HepG2 (cell line): ENCODE data around the gene NSFL1C. TPM values are rescaled to one million over a fixed set of nuclear protein-coding genes. Genes with fewer than 3 reads are reported as not detected.

ENCODE experiments used
- CEBPG ChIP-seq: IDR thresholded peaks from 2 replicates; pipeline ENCODE4 v1.6.1; 2016
- ELF3 ChIP-seq: IDR thresholded peaks from 2 replicates; pipeline ENCODE4 v1.6.1; 2016; ENCODE audit warnings: missing genetic modification reagents, missing compliant biosample characterization
- FOXK2 ChIP-seq: fragments of 450-650 bp; IDR thresholded peaks from 2 replicates; pipeline ENCODE4 v1.6.1; 2016
- GATAD1 ChIP-seq: IDR thresholded peaks from 2 replicates; pipeline ENCODE4 v1.6.1; 2016; ENCODE audit warnings: missing genetic modification reagents, missing compliant biosample characterization
- KDM3A ChIP-seq: IDR thresholded peaks from 2 replicates; pipeline ENCODE4 v1.6.1; 2018; ENCODE audit warnings: low read depth, missing compliant biosample characterization
- LCORL ChIP-seq, 2 experiments: fragments of 450-650 bp in 1 of 2; sonication (generic) in 1 of 2; formaldehyde crosslinking in 1 of 2; IDR thresholded peaks; 2 replicates each; pipeline versions ENCODE4 v1.5.0 to v1.6.1; 2017 to 2020; ENCODE audit warnings: antibody characterized with exemption in 1 of 2, missing genetic modification reagents in 1 of 2
- MXD1 ChIP-seq: sonication (generic); formaldehyde crosslinking; IDR thresholded peaks from 2 replicates; pipeline ENCODE4 v1.4.0; 2020; ENCODE audit warnings: mild to moderate bottlenecking, missing genetic modification reagents
- NR2F6 ChIP-seq, 2 experiments: IDR thresholded peaks; 2 replicates each; pipeline ENCODE4 v1.6.1; 2016; ENCODE audit warnings: antibody characterized with exemption in 1 of 2, mild to moderate bottlenecking in 1 of 2
- ZBTB38 ChIP-seq: sonication (generic); formaldehyde crosslinking; IDR thresholded peaks from 2 replicates; pipeline ENCODE4 v1.5.1; 2020; ENCODE audit warnings: mild to moderate bottlenecking, missing genetic modification reagents
- ZNF10 ChIP-seq: sonication (generic); formaldehyde crosslinking; IDR thresholded peaks from 2 replicates; pipeline ENCODE4 v1.4.0; 2020; ENCODE audit warnings: mild to moderate bottlenecking, low read depth, missing genetic modification reagents, borderline replicate concordance
- ZNF501 ChIP-seq: sonication (generic); formaldehyde crosslinking; IDR thresholded peaks from 2 replicates; pipeline ENCODE4 v1.5.1; 2020; ENCODE audit warnings: mild to moderate bottlenecking, moderate library complexity, missing genetic modification reagents
- ZNF709 ChIP-seq: sonication (generic); formaldehyde crosslinking; IDR thresholded peaks from 2 replicates; pipeline ENCODE4 v1.5.0; 2020; ENCODE audit warnings: mild to moderate bottlenecking, missing genetic modification reagents
- ZNF788 ChIP-seq: sonication (generic); formaldehyde crosslinking; IDR thresholded peaks from 2 replicates; pipeline ENCODE4 v1.5.0; 2020; ENCODE audit warnings: mild to moderate bottlenecking, missing genetic modification reagents, borderline replicate concordance
- polyA plus RNA-seq, 8 experiments: library from polyadenylated mRNA; depleted of rRNA in 3 of 8; stranded (reverse) in 7 of 8; unstranded in 1 of 8; fragments of >200 nt; fragmentation: Illumina TruSeq in 4 of 8; extraction: Trizol in 4 of 8; gene quantifications; 2 replicates each; pipeline versions ENCODE4 v1.2.1 to v1.2.3, GENCODE V29; 2011 to 2016; ENCODE audit warnings: low read depth in 4 of 8, missing spikeins in 1 of 8, mixed read lengths in 1 of 8; ENCODE audit not compliant: insufficient read depth in 1 of 8
- total RNA-seq, 5 experiments: library from RNA; depleted of rRNA; stranded (reverse); fragments of >200 nt; fragmentation: Illumina TruSeq; extraction: Trizol; gene quantifications; 2 replicates each; pipeline ENCODE4 v1.2.3, GENCODE V29; 2016; ENCODE audit warnings: low read depth in 1 of 5
- TF ChIP-seq, protein P1 (sequence below): sonication (generic); formaldehyde crosslinking; IDR thresholded peaks from 2 replicates; pipeline ENCODE4 v1.4.0; 2020; ENCODE audit warnings: missing genetic modification reagents, mild to moderate bottlenecking, borderline replicate concordance
- TF ChIP-seq, protein P2 (sequence below): sonication (generic); formaldehyde crosslinking; IDR thresholded peaks from 2 replicates; pipeline ENCODE4 v1.4.0; 2020; ENCODE audit warnings: low read depth, missing genetic modification reagents
- TF ChIP-seq, protein P3 (sequence below): sonication (generic); formaldehyde crosslinking; conservative IDR thresholded peaks from 2 replicates; pipeline ENCODE4 v1.4.0; 2020; ENCODE audit warnings: mild to moderate bottlenecking, missing genetic modification reagents, moderate library complexity

The NSFL1C gene
- total and polyA plus RNA-seq, 2 of the 13 experiments (the other 11 are each of a cell fraction or from before 2014, with no cell fraction given), result 22.9 to 62.7 TPM

GRCh38 chr20:1467355-1468116 lies 887 bp upstream of the NSFL1C start (continued):
- TF ChIP-seq CEBPG (CRISPR knock-in tag) (peak; percentile 19; the same call in 1 of the 2 replicates), LCORL (IDR thresholded peaks at IDR 0.05) (no peak), LCORL (CRISPR knock-in tag; IDR thresholded peaks at IDR 0.05) (peak; percentile 56), FOXK2 (peak; percentile 39; the same call in 1 of the 2 replicates), ZNF709 (CRISPR knock-in tag) (no peak), ZNF10 (0 out of 2 replicates have a peak, but pooled peaks have one; percentile 27), GATAD1 (CRISPR knock-in tag) (0 out of 2 replicates have a peak, but pooled peaks have one; percentile 14), ZBTB38 (peak; percentile 95), ZNF788 (CRISPR knock-in tag) (0 out of 2 replicates have a peak, but pooled peaks have one; percentile 6), KDM3A (CRISPR knock-in tag) (no peak), MXD1 (CRISPR knock-in tag) (peak; percentile 9; the same call in 1 of the 2 replicates), ELF3 (CRISPR knock-in tag) (peak; percentile 99), NR2F6 (IDR thresholded peaks at IDR 0.05) (no peak), NR2F6 (CRISPR knock-in tag; IDR thresholded peaks at IDR 0.05) (no peak; the same call in 1 of the 2 replicates), ZNF501 (no peak; the same call in none of the 2 replicates)
- TF ChIP-seq, protein P1, sequence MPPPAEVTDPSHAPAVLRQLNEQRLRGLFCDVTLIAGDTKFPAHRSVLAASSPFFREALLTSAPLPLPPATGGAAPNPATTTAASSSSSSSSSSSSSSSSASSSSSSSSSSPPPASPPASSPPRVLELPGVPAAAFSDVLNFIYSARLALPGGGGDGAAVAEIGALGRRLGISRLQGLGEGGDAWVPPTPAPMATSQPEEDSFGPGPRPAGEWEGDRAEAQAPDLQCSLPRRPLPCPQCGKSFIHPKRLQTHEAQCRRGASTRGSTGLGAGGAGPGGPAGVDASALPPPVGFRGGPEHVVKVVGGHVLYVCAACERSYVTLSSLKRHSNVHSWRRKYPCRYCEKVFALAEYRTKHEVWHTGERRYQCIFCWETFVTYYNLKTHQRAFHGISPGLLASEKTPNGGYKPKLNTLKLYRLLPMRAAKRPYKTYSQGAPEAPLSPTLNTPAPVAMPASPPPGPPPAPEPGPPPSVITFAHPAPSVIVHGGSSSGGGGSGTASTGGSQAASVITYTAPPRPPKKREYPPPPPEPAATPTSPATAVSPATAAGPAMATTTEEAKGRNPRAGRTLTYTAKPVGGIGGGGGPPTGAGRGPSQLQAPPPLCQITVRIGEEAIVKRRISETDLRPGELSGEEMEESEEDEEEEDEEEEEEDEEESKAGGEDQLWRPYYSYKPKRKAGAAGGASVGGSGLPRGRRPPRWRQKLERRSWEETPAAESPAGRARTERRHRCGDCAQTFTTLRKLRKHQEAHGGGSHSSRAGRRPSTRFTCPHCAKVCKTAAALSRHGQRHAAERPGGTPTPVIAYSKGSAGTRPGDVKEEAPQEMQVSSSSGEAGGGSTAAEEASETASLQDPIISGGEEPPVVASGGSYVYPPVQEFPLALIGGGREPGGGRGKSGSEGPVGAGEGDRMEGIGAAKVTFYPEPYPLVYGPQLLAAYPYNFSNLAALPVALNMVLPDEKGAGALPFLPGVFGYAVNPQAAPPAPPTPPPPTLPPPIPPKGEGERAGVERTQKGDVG (CRISPR knock-in tag), result peak; percentile 16; the same call in 1 of the 2 replicates
- TF ChIP-seq, protein P2, sequence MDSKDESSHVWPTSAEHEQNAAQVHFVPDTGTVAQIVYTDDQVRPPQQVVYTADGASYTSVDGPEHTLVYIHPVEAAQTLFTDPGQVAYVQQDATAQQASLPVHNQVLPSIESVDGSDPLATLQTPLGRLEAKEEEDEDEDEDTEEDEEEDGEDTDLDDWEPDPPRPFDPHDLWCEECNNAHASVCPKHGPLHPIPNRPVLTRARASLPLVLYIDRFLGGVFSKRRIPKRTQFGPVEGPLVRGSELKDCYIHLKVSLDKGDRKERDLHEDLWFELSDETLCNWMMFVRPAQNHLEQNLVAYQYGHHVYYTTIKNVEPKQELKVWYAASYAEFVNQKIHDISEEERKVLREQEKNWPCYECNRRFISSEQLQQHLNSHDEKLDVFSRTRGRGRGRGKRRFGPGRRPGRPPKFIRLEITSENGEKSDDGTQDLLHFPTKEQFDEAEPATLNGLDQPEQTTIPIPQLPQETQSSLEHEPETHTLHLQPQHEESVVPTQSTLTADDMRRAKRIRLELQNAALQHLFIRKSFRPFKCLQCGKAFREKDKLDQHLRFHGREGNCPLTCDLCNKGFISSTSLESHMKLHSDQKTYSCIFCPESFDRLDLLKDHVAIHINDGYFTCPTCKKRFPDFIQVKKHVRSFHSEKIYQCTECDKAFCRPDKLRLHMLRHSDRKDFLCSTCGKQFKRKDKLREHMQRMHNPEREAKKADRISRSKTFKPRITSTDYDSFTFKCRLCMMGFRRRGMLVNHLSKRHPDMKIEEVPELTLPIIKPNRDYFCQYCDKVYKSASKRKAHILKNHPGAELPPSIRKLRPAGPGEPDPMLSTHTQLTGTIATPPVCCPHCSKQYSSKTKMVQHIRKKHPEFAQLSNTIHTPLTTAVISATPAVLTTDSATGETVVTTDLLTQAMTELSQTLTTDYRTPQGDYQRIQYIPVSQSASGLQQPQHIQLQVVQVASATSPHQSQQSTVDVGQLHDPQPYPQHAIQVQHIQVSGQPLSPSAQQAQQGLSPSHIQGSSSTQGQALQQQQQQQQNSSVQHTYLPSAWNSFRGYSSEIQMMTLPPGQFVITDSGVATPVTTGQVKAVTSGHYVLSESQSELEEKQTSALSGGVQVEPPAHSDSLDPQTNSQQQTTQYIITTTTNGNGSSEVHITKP, result peak; percentile 44; the same call in 1 of the 2 replicates
- TF ChIP-seq, protein P3, sequence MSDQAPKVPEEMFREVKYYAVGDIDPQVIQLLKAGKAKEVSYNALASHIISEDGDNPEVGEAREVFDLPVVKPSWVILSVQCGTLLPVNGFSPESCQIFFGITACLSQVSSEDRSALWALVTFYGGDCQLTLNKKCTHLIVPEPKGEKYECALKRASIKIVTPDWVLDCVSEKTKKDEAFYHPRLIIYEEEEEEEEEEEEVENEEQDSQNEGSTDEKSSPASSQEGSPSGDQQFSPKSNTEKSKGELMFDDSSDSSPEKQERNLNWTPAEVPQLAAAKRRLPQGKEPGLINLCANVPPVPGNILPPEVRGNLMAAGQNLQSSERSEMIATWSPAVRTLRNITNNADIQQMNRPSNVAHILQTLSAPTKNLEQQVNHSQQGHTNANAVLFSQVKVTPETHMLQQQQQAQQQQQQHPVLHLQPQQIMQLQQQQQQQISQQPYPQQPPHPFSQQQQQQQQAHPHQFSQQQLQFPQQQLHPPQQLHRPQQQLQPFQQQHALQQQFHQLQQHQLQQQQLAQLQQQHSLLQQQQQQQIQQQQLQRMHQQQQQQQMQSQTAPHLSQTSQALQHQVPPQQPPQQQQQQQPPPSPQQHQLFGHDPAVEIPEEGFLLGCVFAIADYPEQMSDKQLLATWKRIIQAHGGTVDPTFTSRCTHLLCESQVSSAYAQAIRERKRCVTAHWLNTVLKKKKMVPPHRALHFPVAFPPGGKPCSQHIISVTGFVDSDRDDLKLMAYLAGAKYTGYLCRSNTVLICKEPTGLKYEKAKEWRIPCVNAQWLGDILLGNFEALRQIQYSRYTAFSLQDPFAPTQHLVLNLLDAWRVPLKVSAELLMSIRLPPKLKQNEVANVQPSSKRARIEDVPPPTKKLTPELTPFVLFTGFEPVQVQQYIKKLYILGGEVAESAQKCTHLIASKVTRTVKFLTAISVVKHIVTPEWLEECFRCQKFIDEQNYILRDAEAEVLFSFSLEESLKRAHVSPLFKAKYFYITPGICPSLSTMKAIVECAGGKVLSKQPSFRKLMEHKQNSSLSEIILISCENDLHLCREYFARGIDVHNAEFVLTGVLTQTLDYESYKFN (CRISPR knock-in tag), result 0 out of 2 replicates have a peak, but pooled peaks have one; percentile 54
